Effector memory CD4-positive, alpha-beta T cell (primary cell): Measurements from ENCODE around the gene RASSF3.

Experiments
- DNase-seq, 3 donors: peaks; one replicate each; pipeline ENCODE4 v3.0.0-alpha.2; 2020
- H3K27ac ChIP-seq: 2 replicates; pipeline ENCODE4 v1.7.0; 2013; ENCODE audit warnings: mild to moderate bottlenecking, low read length, moderate library complexity; ENCODE audit not compliant: insufficient read depth, poor library complexity, severe bottlenecking
- H3K27me3 ChIP-seq: replicated peaks from 2 replicates; pipeline ENCODE4 v1.7.0; 2013; ENCODE audit warnings: mild to moderate bottlenecking, low read length; ENCODE audit not compliant: insufficient read depth, control insufficient read depth, poor library complexity, severe bottlenecking
- H3K36me3 ChIP-seq: 2 replicates; pipeline ENCODE4 v1.7.0; 2013; ENCODE audit warnings: mild to moderate bottlenecking, low read length, moderate library complexity; ENCODE audit not compliant: control insufficient read depth, insufficient read depth
- H3K4me1 ChIP-seq: 2 replicates; pipeline ENCODE4 v1.7.0; 2013; ENCODE audit warnings: low read length, mild to moderate bottlenecking; ENCODE audit not compliant: control insufficient read depth, insufficient read depth, poor library complexity, severe bottlenecking
- H3K4me3 ChIP-seq: 2 replicates; pipeline ENCODE4 v1.7.0; 2013; ENCODE audit warnings: low read length, low read depth, mild to moderate bottlenecking; ENCODE audit not compliant: insufficient read depth, poor library complexity, severe bottlenecking
- H3K9me3 ChIP-seq: 2 replicates; pipeline ENCODE4 v1.7.0; 2013; ENCODE audit warnings: mild to moderate bottlenecking, low read length, moderate library complexity; ENCODE audit not compliant: control insufficient read depth

The RASSF3 gene

DNA sequence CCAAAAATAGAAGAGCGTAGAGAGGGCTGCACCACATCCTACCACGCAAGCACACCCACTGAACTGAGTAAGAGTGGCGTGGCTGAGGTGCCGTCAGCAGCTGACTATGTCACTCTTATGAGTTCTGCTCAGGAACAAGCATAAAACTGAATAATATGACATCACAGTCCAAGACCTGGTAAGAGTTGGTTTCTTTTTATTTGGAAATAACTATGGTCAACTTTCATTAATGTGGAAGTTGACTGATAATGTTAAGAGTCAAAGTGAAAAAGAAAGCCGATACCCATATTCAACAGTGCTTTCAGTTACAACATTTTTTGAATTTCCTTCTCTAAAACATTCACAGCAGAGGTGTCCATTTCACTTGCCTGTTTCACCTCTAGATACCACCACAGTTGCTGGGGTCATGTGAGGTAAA is 104.3 kb downstream of the RASSF3 start:
- Histone ChIP-seq H3K4me1 (no peaks in the 10 kb centered on the region), H3K27ac (no peak overlapping the region), H3K27me3 (no peaks in the 10 kb centered on the region), H3K9me3 (no peaks in the 10 kb centered on the region), H3K36me3 (peaks cover 15% of the 10 kb centered on the region), H3K4me3 (no peak overlapping the region)
- DNase-seq = peak in 1 of 3 donors; percentile 6

GRCh38 chr12:64716371-64716770 is 106.1 kb downstream of the RASSF3 start:
- Histone ChIP-seq H3K4me3 (no peak overlapping the region), H3K27me3 (no peaks in the 10 kb centered on the region), H3K9me3 (no peaks in the 10 kb centered on the region), H3K4me1 (no peaks in the 10 kb centered on the region), H3K36me3 (peaks cover 27% of the 10 kb centered on the region), H3K27ac (no peak overlapping the region)
- no peak for DNase-seq

DNA sequence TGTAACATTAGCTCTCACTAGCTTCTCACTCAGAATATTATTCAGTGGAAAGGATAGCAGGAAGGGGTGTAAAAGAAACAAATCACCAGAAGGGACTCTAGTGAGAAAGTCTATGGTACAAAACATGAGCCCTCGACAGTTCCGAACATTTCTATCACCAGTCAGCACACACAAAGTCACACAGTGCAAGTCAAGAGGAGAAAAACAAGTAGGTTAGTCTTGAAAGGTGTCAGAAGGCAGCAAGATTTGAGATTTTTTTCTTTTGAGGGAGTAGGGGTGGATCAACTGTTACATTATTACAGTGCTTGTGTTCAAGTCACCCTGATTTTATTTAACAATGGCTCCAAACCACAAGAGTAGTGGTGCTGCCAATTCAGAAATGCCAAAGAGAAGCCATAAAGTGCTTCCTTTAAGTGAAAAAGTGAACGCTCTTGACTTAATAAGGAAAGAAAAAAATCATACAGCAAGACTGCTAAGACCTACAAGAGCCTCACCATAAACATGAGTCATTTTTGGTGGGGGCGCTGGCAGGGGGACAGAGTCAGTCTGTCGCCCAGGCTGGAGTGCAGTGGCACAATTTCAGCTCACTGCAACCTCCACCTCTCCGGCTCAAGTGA is 106.7 kb downstream of the RASSF3 start:
- Histone ChIP-seq H3K4me3 (no peak overlapping the region), H3K4me1 (no peaks in the 10 kb centered on the region), H3K27me3 (no peaks in the 10 kb centered on the region), H3K36me3 (peaks cover 29% of the 10 kb centered on the region), H3K27ac (no peak overlapping the region), H3K9me3 (no peaks in the 10 kb centered on the region)
- no peak for DNase-seq

DNA sequence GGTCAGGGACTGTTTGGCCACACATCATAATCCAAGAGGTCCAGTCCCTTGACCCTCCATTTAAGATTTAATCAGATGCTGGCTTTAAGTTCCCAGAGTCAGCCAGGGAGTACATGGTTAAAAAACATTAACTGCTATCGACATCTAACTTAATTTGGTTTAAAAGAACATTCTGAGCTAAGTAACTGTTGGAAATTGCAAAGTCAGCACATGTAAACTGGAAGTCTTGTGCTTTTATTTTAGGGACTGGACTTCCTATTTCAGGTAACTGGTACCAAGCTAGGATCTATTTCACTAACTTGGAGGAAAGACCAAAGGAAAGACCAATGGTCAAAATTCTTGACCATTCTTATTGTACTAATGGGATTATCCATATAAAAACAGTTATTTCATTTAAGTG is 108.4 kb downstream of the RASSF3 start:
- DNase-seq = no peak
- no peak overlapping the region for H3K4me3 ChIP-seq
- peaks cover 34% of the 10 kb centered on the region for H3K36me3 ChIP-seq
- H3K27ac ChIP-seq = no peak overlapping the region
- no peaks in the 10 kb centered on the region for H3K27me3 ChIP-seq
- no peaks in the 10 kb centered on the region for H3K4me1 ChIP-seq
- H3K9me3 ChIP-seq = no peaks in the 10 kb centered on the region

DNA sequence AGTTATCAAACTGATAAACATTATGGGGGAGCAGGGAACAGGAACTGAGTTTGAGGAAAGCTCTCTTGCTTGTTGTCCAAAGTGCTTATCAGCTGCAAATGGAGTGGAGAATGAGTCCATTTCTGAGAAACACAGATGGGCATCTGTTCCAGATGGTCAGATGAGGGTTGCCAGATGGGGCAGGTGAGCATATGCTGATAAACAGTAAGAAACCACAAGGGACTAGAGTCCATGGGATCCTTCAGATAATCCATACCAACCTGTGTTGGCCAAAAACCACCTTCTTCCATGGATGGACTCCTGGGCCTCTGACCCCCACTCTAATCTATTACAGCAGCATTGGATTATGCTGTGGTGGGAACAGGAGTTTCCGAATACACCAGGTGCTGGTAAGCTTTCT is 110.6 kb downstream of the RASSF3 start:
- H3K27ac ChIP-seq = no peak overlapping the region
- no peak overlapping the region for H3K4me3 ChIP-seq
- peaks cover 25% of the 10 kb centered on the region for H3K36me3 ChIP-seq
- no peaks in the 10 kb centered on the region for H3K4me1 ChIP-seq
- H3K27me3 ChIP-seq = no peaks in the 10 kb centered on the region
- no peak for DNase-seq
- H3K9me3 ChIP-seq = no peaks in the 10 kb centered on the region

GRCh38 chr12:64722835-64723234 is 112.5 kb downstream of the RASSF3 start:
- no peak overlapping the region for H3K4me3 ChIP-seq
- H3K9me3 ChIP-seq = no peaks in the 10 kb centered on the region
- no peaks in the 10 kb centered on the region for H3K27me3 ChIP-seq
- DNase-seq = no peak
- H3K36me3 ChIP-seq = peaks cover 19% of the 10 kb centered on the region
- H3K4me1 ChIP-seq = no peaks in the 10 kb centered on the region
- H3K27ac ChIP-seq = no peak overlapping the region

DNA sequence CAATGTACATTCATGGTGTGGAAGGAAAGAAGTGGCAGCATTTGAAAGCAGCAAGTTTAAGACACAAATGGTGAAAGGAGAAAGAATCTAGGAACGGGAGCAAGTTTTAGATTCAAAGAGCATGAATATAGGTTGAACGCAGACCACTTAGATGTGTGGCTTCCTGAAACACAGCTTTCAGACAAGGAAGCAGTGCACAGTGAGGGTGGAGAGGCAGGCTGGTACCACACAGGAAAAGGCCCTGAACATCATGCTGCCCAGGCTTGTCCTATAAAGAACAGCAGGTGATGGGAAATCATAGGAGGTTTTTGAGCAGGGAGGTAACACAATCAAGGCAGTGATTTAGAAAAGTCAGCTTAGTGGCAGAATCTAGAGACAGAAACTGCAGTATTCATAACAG is 113.3 kb downstream of the RASSF3 start:
- Histone ChIP-seq H3K4me1 (no peaks in the 10 kb centered on the region), H3K27ac (no peak overlapping the region), H3K36me3 (peaks cover 19% of the 10 kb centered on the region), H3K27me3 (no peaks in the 10 kb centered on the region), H3K9me3 (no peaks in the 10 kb centered on the region), H3K4me3 (no peak overlapping the region)
- no peak for DNase-seq

DNA sequence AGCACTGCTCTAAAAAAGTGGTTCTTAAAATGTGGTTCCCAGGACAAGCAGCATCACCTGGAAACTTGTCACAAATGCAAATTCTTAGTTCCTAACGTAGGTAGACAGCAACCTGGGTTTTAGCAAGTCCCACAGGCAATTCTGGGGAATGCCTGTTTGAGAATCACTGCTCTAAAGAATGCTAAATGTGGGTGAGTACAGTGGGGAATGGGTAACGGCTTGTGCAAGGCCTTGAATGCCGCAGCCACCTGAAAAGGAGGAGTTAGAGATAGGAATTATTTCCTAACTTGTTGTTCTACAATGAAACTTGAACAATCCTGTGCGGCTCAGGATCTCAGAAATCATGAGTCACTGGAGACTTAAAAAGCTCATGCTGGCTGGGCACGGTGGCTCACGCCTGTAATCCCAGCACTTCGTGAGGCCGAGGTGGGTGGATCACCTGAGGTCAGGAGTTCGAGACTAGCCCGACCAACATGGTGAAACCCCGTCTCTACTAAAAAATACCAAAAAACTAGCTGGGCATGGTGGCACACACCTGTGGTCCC is 114.0 kb downstream of the RASSF3 start:
- no peak overlapping the region for H3K4me3 ChIP-seq
- no peaks in the 10 kb centered on the region for H3K4me1 ChIP-seq
- H3K27ac ChIP-seq = no peak overlapping the region
- no peaks in the 10 kb centered on the region for H3K27me3 ChIP-seq
- DNase-seq = no peak
- H3K9me3 ChIP-seq = no peaks in the 10 kb centered on the region
- peaks cover 19% of the 10 kb centered on the region for H3K36me3 ChIP-seq

DNA sequence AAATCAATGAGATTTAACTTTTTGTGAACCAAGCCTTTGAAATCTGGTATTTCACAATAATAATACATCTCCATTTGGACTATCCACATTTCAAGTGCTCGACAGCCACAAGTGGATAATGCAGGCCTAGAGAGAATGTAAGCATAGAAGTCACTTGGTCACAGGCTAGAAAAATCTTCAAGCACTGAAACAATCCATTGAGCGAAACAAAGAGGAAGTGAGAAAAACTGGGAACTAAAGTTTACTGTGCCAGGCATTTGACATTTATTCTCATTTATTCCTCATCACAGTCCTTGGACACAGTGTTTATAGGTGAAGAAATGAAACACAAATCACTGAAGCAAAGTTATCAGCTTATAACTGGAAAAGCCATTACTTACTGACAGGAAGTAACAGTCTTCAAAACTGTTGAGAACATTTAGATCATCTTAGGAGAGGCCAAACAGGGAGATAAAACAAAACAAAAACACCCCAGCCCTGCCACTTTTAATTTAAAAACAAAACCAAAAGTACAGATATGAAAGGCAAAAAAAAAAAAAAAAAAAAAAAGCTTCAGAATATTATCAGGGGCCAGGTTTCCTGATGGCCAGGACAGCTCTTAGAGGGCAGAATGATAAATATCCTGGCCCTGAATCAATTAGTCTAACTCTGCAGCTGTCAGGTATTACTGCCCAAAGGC is 119.8 kb downstream of the RASSF3 start:
- no peaks in the 10 kb centered on the region for H3K27me3 ChIP-seq

DNA sequence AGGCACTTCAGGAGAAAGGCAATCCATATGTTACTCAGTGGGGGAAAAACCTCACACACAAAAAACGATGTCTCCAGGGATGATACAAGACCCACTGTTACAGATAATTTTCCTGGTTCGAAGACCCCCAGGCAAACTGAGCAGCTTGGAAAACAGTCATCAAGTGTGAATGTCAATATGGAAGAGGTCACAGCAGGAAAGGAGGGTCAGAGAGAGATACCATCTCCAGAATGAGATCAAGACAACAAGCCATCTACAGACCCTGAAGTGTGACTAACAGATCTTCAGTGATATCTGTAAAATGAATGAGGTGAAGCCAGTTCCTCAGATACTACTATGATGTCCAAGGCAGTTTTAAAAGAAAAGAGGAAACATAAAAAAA is 120.3 kb downstream of the RASSF3 start:
- Histone ChIP-seq H3K4me3 (no peak overlapping the region), H3K36me3 (peaks cover 10% of the 10 kb centered on the region), H3K4me1 (peaks cover 12% of the 10 kb centered on the region), H3K27me3 (no peaks in the 10 kb centered on the region), H3K9me3 (no peaks in the 10 kb centered on the region), H3K27ac (peak overlapping the region; percentile 29)
- no peak for DNase-seq

More for the DNA sequence above, 119.8 kb downstream of the RASSF3 start:
- Histone ChIP-seq H3K9me3 (no peaks in the 10 kb centered on the region), H3K36me3 (peaks cover 10% of the 10 kb centered on the region), H3K27ac (no peak overlapping the region), H3K4me3 (no peak overlapping the region), H3K4me1 (peaks cover 12% of the 10 kb centered on the region)
- DNase-seq = no peak
